GM10266 (cell line): ENCODE measurements around the gene WDR31.

Experiments
- DNase-seq: peaks from one replicate; pipeline ENCODE4 v3.0.0; 2012; ENCODE audit errors: extremely low spot score
- CTCF ChIP-seq: IDR thresholded peaks from 2 replicates; pipeline ENCODE4 v1.5.1; 2012; ENCODE audit warnings: mild to moderate bottlenecking, low read depth; ENCODE audit not compliant: control insufficient read depth, insufficient read depth; ENCODE audit errors: missing control alignments

WDR31 gene

DNA sequence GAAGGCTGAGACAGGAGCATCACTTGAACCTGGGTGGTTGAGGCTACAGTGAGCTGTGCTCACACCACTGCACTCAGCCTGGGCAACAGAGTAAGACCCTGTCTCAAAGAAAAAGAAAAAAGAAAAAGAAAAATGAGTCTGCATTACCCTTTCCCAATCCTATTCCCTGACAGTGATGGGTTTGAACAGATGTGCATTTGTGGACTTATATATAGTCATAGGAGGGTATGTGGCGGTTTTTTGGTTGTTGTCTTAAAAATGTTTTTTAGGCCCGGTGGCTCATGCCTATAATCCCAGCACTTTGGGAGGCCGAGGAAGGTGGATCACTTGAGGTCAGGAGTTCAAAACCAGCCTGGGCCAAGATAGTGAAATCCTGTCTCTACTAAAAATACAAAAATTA lies 23.3 kb upstream of the WDR31 start:
- DNase-seq, result no peak
- no peak for TF ChIP-seq CTCF

GRCh38 chr9:113361304-113362018 lies 21.4 kb upstream of the WDR31 start:
- DNase-seq, result no peak
- TF ChIP-seq CTCF, result no peak

DNA sequence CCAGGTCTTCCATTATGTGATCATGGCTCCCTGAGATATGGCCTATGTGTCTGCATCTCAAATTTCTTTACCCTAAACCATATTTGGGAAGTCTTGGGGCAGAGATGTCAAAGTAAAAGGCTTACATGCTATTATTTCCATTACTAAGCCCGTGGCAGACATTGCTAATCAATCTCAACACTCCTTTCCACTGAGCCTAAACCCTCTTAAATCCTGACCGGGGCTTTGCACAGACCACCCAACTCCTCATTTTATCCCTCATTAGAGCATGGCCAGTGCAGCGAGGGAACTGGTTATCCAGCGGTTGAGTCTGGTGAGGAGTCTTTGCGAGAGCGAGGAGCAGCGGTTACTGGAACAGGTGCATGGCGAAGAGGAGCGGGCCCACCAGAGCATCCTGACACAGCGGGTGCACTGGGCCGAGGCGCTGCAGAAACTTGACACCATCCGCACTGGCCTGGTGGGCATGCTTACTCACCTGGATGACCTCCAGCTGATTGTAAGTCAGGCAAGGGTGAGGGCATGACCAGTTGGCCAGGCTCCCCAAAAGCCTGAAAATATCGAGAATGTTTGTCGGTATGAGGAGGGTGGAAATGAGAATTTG lies 20.3 kb upstream of the WDR31 start:
- TF ChIP-seq CTCF, result no peak
- DNase-seq, result no peak

DNA sequence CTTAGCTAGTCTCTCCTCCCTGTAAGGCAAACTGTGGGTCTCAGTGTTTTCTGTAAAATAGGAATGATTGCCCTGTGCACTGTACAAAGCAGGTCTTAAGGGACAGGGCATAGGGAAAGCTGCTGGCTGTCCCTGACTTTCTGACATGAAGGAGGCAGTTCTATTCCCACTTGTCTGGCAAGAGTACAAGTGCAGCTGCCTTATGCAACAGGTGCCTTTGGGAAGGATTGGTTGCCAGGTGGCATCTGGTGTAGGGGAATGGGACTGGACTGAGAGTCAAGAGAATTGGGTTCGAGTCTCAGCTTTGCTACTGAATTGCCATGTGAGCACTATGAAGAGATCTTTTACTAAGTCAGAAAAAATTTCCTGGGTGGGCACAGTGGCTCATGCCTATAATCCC lies 19.3 kb upstream of the WDR31 start:
- no peak for TF ChIP-seq CTCF
- no peak for DNase-seq

GRCh38 chr9:113356686-113357292 lies 16.7 kb upstream of the WDR31 start:
- TF ChIP-seq CTCF, result no peak

GRCh38 chr9:113355040-113355596 lies 15.0 kb upstream of the WDR31 start:
- no peak for TF ChIP-seq CTCF
- DNase-seq, result no peak

More at GRCh38 chr9:113356686-113357292, 16.7 kb upstream of the WDR31 start:
- DNase-seq, result no peak

GRCh38 chr9:113352411-113352810 lies 12.3 kb upstream of the WDR31 start:
- DNase-seq, result no peak
- TF ChIP-seq CTCF, result no peak
